Esophagus muscularis mucosa (tissue), 3 donors: Measurements from ENCODE around the gene CLEC1A.

Experiments
- EP300 ChIP-seq: sonication (generic); formaldehyde crosslinking; IDR thresholded peaks from one replicate; pipeline ENCODE4 v1.6.1; 2017; ENCODE audit warnings: antibody characterized with exemption
- TF ChIP-seq, protein P1 (sequence below), 3 experiments: fragments of 200-600 bp in 2 of 3; fragments of 450-650 bp in 1 of 3; sonication (generic) in 2 of 3; IDR thresholded peaks; one replicate each; pipeline ENCODE4 v1.5.1; 2017 to 2019; ENCODE audit warnings: antibody characterized with exemption in 3 of 3, mild to moderate bottlenecking in 2 of 3, moderate library complexity in 1 of 3

DNA sequence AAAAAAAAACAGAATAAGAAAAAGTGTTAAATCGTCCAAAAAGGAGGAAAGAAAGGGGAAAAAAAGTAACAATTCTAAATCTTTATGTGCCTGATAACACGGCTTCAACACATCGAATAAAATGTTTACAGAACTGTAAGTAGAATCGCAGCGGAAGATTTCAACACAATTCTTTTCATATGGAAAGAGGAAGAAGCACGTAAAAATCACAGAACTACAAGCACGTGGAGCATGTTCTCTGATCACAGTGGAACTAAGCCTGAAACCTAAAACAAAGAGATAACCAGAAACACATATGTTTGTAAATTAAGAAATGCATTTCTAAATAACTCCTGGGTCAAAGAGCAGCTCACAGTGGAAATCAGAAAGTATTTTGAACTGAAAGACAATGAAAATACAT, 22.5 kb upstream of the CLEC1A start:
- TF ChIP-seq, protein P1, sequence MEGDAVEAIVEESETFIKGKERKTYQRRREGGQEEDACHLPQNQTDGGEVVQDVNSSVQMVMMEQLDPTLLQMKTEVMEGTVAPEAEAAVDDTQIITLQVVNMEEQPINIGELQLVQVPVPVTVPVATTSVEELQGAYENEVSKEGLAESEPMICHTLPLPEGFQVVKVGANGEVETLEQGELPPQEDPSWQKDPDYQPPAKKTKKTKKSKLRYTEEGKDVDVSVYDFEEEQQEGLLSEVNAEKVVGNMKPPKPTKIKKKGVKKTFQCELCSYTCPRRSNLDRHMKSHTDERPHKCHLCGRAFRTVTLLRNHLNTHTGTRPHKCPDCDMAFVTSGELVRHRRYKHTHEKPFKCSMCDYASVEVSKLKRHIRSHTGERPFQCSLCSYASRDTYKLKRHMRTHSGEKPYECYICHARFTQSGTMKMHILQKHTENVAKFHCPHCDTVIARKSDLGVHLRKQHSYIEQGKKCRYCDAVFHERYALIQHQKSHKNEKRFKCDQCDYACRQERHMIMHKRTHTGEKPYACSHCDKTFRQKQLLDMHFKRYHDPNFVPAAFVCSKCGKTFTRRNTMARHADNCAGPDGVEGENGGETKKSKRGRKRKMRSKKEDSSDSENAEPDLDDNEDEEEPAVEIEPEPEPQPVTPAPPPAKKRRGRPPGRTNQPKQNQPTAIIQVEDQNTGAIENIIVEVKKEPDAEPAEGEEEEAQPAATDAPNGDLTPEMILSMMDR (IDR thresholded peaks at IDR 0.05) = no peak
- TF ChIP-seq EP300 = no peak
